Retinal pigment epithelial cell (primary cell): Measurements from ENCODE around the gene DIDO1.
"Not testable (repeated sequence)": the region's sequence is repeated elsewhere in the genome, so short reads cannot be mapped to it uniquely, and the experiment has no call there.

ENCODE experiments used
- DNase-seq: peaks from one replicate; pipeline ENCODE4 v3.0.0-alpha.2; 2010; ENCODE audit warnings: low read depth
- H3K4me3 ChIP-seq: 2 replicates; pipeline ENCODE4 v1.5.1; 2011; ENCODE audit warnings: mild to moderate bottlenecking, low read length, control low read depth, moderate library complexity
- TF ChIP-seq, protein P1 (sequence below): conservative IDR thresholded peaks from 2 replicates; pipeline ENCODE4 v1.5.1; 2011; ENCODE audit warnings: low read depth, low read length, control low read depth, inconsistent platforms

DIDO1 gene

DNA sequence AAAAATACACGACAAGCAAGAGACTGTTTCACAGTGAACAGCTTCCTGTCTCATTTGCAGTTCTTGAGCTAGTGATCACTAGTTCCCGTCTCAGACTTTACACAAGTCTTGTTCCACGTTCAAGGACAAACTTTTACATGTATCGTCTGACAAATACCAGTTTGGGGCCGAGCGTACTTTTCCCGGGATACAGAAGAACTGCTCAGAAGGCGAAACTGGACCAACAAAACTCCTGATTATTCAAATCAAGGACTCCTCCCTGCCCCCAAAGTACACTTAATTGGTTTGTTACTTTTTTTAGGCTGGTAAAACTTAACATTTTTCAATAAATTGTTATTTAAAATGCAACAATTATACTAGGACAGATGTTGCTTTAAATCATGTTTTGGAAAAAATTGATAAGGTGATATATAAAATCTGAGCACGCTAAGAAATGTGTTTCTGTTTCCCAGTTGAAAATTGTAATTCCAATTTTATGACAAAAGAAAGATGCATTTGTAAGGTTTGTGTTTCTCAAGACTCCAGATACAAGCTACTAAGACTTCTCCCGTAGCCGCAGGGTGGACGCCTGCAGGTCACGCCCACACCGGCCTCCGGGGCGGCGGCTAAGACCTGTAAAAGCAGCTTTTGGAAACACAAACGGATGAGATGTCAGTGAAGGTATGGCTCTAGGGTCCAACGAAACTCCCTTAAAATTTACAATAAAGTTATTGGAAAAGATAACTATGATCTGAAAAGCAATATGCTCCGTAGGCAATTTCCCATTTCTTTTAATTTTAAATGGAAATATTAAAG is 47.9 kb downstream of the DIDO1 start:
- DNase-seq = no peak
- TF ChIP-seq, protein P1, sequence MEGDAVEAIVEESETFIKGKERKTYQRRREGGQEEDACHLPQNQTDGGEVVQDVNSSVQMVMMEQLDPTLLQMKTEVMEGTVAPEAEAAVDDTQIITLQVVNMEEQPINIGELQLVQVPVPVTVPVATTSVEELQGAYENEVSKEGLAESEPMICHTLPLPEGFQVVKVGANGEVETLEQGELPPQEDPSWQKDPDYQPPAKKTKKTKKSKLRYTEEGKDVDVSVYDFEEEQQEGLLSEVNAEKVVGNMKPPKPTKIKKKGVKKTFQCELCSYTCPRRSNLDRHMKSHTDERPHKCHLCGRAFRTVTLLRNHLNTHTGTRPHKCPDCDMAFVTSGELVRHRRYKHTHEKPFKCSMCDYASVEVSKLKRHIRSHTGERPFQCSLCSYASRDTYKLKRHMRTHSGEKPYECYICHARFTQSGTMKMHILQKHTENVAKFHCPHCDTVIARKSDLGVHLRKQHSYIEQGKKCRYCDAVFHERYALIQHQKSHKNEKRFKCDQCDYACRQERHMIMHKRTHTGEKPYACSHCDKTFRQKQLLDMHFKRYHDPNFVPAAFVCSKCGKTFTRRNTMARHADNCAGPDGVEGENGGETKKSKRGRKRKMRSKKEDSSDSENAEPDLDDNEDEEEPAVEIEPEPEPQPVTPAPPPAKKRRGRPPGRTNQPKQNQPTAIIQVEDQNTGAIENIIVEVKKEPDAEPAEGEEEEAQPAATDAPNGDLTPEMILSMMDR = no peak
- no peak overlapping the region for H3K4me3 ChIP-seq

DNA sequence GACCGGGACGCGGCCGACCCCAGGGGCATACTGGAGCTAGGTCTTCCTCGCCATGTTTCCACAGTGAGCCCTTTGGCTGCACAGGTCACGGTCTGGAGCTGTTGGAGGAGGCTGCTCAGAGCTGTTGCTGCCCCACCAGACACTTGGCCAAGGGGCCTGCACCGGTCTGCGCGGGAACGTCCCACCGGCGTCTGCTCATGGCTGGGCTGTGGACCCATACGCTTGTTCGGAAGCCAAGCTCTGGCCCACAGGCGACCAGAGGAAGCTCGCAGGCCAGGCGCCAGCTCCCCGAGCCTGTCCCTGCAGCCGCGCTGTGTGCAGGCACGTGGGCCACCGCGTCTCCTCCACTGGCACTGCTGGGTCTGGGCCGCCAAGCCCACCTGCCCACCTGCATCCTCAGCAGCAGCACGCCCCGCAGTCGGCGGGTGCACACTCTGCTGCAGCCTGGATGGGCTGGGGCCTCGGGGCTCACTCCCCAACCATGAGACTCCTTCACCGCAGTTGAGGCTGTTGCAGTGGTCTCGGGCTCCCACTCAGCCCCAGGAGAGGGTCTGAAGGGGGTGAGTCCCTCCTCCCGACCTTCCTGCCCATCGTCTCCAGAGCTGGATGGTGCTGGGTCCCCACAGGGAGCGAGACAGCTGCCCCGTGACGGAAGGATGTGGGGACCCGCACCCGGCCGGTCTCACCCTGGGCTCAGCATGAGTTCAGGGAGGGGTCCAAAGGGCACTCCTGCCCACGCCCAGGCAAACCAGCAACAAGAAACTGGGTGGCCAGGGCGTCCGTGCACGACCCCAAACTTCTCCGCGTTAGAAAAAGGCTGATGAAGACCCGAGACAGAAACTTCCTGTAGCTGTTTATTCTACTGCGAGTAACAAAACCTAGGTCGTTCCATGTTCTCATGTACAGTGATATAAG is 49.1 kb downstream of the DIDO1 start:
- TF ChIP-seq, protein P1 = no peak
- H3K4me3 ChIP-seq = no peak overlapping the region
- DNase-seq = no peak

DNA sequence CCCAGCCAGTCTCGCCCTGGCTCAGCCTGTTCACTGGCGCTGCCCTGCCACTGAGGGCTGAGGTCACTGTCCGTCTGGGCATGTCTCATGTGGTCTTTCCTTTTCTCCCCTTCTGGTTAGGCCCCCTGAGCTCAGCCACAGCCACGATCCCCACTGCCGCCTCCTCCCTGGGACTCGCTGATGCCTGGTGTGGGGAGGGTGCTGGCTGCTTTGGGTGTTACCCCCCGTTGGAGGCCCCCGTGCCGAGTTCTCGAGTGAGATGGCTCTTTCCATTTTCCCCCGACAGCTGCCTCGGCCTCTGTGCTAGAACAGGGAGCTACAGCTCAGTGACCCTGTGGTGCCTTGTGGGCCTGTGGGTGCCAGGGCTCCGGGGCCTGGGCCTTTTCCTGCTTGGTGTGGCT is 49.8 kb downstream of the DIDO1 start:
- TF ChIP-seq, protein P1 = no peak
- no peak for DNase-seq
- H3K4me3 ChIP-seq = no peak overlapping the region

DNA sequence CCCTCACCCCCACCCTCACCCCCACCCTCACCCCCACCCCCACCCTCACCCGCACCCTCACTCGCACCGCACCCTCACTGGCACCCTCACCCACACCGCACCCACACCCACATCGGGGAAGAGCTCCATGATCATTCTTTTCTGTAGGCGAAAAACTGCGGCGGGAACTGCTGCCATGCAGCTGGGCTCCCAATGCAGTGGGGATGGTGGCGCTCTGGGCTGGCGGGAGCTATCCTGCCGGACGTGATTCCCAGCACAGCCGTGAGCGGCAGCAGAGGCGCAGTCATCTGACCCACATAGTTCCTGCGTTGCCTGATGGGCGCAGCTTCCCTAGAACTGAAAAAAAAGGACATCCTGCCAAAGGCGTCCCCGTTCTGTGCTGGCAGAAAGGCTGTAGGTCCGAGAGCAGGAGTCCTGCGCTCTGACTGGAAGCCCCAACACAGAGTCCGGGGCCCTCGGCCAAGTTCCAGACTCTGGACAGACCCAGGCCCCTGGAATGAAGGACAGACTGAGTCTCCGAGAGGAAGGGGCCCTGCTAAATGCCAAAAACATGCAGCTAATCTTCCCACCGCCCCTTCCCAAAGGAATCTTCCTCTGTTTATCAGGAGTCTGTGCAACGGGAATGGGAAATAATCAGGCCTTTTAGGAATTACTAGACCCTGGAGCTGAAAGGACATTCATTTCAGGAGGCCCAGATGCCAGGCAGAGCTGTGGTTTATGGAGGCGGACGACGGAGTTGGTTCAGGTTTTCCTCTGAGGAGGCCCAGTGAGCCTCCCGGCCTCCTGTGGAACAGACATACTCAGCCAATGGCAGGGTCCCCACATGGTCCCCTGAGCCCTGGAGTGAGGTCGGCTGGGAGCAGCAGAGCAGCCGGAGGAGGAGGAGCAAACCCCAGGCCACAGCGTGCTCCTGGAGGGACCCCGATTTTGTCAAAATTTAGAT is 50.6 kb downstream of the DIDO1 start:
- H3K4me3 ChIP-seq = peak overlapping the region; percentile 5
- DNase-seq = peak; percentile 46
- TF ChIP-seq, protein P1 = peak; percentile 53

DNA sequence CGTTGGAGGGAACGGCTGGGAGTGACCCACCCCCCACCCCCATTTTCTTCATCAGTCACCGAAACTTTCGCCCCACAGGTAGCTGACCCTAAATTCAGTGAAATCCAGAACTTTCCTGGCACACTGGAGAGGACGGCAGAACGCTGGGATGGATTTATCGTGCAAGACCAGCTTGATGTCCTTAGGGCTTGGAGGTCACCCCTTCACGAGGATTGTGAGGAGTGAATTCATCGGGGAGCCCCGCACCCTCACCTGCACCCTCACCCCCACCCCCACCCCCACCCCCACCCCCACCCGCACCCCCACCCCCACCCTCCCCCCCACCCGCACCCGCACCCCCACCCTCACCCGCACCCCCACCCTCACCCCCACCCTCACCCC is 51.4 kb downstream of the DIDO1 start:
- DNase-seq = no peak
- no peak overlapping the region for H3K4me3 ChIP-seq
- TF ChIP-seq, protein P1 = no peak

DNA sequence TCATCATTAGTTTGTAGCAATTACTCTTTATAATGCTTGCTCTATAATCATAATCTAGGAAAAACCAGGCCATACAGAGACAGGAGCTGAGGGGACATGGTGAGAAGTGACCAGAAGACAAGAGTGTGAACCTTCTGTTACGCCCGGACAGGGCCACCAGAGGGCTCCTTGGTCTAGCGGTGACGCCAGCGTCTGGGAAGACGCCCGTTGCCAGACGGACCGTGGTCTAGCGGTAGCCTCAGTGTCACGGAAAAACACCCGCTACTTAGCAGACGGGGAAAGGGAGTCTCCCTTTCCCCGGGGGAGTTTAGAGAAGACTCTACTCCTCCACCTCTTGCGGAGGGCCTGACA is 52.6 kb downstream of the DIDO1 start:
- TF ChIP-seq, protein P1 = peak; percentile 52
- not testable (repeated sequence) for DNase-seq, H3K4me3 ChIP-seq
